ENCODE data around the gene C5orf34. TPM values are rescaled to one million over a fixed set of nuclear protein-coding genes. Genes with fewer than 3 reads are reported as not detected.
"Not testable (repeated sequence)": the region's sequence is repeated elsewhere in the genome, so short reads cannot be mapped to it uniquely, and the experiment has no call there.

Gene C5orf34, protein sequence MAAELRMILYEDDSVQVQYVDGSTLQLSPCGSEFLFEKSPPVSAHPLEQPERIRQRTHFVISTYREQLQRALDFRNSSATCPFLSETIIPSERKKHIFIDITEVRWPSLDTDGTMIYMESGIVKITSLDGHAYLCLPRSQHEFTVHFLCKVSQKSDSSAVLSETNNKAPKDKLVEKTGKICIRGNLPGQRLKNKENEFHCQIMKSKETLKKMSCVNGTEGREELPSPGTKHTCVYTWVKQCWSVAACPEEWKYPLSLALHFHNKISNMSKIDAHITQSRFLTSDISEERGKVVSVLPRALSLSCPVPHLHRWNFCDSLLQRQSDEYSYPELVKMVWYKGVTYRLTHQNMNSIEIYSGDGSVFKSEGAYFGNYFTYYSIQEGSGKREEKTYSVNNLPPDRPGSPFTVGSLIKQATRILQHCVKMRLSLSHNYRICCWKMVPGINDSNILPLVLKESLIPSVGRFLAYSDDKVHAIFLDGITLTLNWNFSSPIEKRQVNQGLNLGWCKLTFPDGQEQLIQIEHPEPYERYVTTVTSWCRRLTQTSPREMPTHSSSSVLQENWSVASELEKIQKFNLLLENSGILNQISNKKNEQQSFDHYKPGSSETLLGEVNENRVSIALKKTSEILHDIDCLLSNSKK
- 10 to 100 TPM; 14.7 to 16.3 TPM for total RNA-seq

DNA sequence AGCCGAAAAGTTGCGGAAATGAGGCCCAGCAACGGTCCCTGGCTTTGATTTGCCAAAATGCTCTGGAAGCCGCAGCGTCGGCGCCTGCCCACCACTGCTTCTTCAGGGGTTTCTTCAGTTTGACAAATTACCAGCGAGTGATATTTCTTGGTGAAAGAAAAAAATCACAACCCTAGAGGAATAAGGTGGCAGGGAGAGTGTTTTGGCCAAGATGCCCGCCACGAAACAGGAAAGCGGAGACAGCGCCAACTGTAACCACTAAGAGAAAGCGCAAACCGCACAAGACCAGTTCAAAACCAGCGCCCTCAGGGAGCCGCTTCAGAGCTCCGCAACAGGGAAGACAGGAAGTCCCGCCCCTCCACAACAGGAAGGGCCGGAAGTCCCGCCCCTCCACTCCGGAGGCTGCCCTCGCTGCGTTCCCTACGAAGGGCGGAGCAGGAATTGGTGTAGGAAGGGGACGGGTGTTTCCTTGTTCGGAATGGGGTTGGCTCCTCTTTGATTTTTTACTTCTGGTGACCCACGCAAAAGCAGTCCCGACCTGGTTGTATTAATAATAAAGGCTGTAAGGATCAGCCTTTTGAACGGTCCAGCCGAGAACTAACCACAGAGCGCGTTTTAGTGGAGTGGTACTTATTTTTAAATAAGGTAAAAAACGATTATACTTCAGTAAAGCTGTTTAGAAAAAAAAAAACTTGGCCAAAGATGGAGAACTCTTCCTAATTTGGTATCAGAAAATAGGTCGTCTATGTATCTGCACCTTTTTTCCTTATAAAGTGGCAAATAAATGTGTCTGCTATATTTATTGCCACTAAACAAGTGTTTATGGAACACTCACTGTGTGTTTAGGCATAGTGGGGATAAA lies at the start of gene C5orf34:
Gene C5orf34 (minus strand): TSS at position 333 of the 862 bp plus-strand sequence. CDS start 5,809 bp downstream, outside the sequence.
- peak within 1 kb of the TSS; percentile 99 for H3K27ac Mint-ChIP-seq
- no peaks in the 10 kb centered on the region for H3K9me3 Mint-ChIP-seq
- intact Hi-C loops (cut with micrococcal nuclease) = loop anchor here (1.0 to 10.0 kb wide), 10 partner anchors 18 to 1590 kb away; partner anchors contain the start of genes FBXO4, HMGCS1 and NNT
- CTCF ChIA-PET = interaction anchor here (0.7 to 1.3 kb wide), 3 partner anchors 15 to 119 kb away, joined by 4 to 5 read pairs (median 4); partner anchors contain the start of gene TMEM267
- H3K27me3 Mint-ChIP-seq (ENCODE audit: low read depth) = no peaks in the 10 kb centered on the region
- DNase-seq = peak; percentile 98
- peaks cover 25% of the 10 kb centered on the region for H3K4me1 Mint-ChIP-seq (ENCODE audit: low read depth)
- peaks cover 18% of the 10 kb centered on the region for H3K36me3 Mint-ChIP-seq (ENCODE audit: low read depth)
- peak within 1 kb of the TSS; percentile 94 for H3K4me3 Mint-ChIP-seq

DNA sequence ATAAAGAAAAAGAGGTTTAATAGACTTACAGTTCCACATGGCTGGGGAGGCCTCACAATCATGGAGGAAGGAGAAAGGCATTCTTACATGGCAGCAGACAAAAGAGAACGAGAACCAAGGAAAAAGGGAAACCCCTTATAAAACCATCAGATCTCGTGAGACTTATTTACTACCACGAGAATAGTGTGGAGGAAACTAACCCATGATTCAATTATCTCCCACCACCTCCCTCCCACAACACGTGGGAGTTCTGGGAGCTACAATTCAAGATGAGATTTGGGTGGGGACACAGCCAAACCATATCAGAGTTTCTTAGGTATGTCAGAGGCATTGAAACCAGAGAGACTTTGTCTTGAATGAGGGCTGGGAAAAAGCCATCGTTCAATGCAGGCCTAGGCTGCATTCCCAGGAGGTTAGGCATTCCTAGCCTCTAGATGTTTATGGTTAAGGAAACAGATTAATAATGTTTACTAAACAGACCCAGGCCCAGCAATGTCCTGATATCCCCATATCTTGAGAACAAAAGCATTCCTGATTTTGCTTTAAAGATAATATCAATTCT lies 49.4 kb upstream of the C5orf34 start:
- DNase-seq = no peak
- Mint-ChIP-seq H3K4me3 (no peak overlapping the region), H3K9me3 (no peaks in the 10 kb centered on the region), H3K27me3 (ENCODE audit: low read depth) (peaks cover 6% of the 10 kb centered on the region), H3K4me1 (ENCODE audit: low read depth) (no peaks in the 10 kb centered on the region), H3K36me3 (ENCODE audit: low read depth) (no peaks in the 10 kb centered on the region), H3K27ac (no peak overlapping the region)
- CTCF ChIA-PET = interaction anchor here (1.0 kb wide), 1 partner anchor 45 kb away, joined by 3 read pairs; no protein-coding TSS in a partner anchor
- intact Hi-C loops (cut with micrococcal nuclease) = no loop called here

DNA sequence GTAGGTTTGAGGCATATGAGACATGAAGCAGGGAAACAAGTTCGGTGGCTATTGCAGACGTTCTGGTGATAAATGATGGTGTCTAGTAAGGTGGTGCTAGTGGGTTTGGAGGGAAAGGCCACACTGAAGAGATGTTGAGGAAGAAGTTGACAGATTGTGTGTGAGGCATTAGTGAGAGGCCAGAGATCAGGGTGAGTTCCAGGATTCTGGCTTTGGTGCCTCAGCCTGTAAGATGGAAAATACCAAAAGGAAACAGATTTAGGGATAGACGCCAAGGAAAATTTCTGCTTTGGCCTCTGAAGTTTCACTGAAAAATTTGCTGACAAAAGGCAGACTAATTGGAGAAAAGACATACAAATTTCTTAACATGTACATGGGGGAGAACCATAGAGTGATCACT lies 48.4 kb upstream of the C5orf34 start:
- CTCF ChIA-PET = interaction anchor here (1.0 kb wide), 1 partner anchor 46 kb away, joined by 3 read pairs; no protein-coding TSS in a partner anchor
- Mint-ChIP-seq H3K4me3 (no peak overlapping the region), H3K36me3 (ENCODE audit: low read depth) (no peaks in the 10 kb centered on the region), H3K4me1 (ENCODE audit: low read depth) (peaks cover 7% of the 10 kb centered on the region), H3K9me3 (no peaks in the 10 kb centered on the region), H3K27me3 (ENCODE audit: low read depth) (peaks cover 6% of the 10 kb centered on the region), H3K27ac (no peak overlapping the region)
- DNase-seq = no peak
- intact Hi-C loops (cut with micrococcal nuclease) = no loop called here

DNA sequence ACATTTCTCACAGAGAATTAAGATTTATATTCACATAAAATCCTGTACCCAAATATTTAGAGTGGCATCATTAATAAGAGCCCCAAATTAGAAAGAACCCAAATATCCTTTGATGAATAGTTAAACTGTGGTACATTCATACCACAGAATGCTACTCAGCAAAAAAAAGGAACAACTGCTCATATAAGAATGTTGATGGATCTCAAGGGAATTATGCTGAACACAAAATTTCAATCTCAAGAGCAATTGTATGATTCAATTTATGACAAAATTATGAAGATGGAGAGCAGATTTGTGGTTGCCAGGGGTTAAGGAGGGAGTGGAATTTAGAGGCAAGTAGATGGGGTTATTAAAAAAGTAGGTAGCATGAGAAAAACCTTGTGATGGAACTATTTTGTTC lies 46.4 kb upstream of the C5orf34 start:
- H3K27me3 Mint-ChIP-seq (ENCODE audit: low read depth) = peaks cover 6% of the 10 kb centered on the region
- H3K9me3 Mint-ChIP-seq = no peaks in the 10 kb centered on the region
- DNase-seq = no peak
- CTCF ChIA-PET = interaction anchor here (0.6 kb wide), 1 partner anchor 222 kb away, joined by 5 read pairs; no protein-coding TSS in a partner anchor
- no peaks in the 10 kb centered on the region for H3K36me3 Mint-ChIP-seq (ENCODE audit: low read depth)
- peaks cover 11% of the 10 kb centered on the region for H3K4me1 Mint-ChIP-seq (ENCODE audit: low read depth)
- no peak overlapping the region for H3K27ac Mint-ChIP-seq
- no peak overlapping the region for H3K4me3 Mint-ChIP-seq
- intact Hi-C loops (cut with micrococcal nuclease) = no loop called here

DNA sequence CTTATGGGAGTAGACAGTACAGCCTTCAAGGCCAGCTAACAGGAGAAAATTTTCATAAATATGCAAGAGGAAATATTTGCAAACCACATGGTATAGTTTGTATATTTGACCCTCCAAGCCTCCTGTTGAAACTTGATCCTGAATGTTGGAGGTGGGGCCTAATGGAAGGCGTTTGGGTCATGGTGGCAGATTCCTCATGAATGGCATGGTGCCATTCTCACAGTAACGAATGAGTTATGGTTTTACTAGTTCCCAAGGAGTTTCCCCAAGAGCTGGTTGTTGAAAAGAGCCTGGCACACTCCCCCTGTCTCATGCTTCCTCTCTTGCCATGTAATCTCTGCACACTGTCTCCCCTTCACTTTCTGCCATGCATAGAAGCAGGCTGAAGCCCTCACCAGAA lies 45.2 kb upstream of the C5orf34 start:
- intact Hi-C loops (cut with micrococcal nuclease) = no loop called here
- no peak overlapping the region for H3K4me3 Mint-ChIP-seq
- no peak overlapping the region for H3K27ac Mint-ChIP-seq

DNA sequence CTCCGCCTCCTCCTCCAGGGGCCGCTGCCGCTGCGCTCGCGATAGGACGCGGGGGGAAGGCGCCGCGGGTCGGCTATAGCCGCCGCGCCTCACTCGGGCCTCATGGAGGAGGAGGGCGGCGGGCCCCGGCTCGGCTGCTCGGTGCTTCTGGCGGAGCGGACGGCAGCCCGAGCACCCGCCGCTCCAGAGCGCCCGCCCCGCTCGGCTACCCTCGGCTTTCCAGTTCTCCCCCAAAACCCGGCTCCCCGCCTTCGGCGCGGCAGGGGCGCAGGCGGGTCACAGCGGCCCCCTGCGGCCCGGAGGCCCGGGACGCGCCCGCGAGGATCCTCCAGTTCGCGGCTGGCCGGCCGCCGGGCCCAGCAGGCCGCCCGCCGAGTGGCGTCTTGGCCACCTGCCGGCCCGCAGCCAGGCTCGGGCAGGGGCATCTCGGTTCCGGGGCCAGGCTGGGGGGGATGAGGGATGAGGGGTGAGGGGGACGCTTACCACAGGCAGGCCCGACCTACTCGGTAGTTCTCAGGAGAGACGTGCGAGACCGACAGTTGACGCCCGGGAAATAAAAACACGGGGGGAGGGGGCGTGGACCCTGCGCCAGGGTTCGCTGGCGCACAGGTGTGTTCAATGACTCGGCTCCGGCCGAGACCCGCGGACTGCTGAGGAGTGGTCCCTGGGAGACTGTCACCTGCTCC lies 42.1 kb upstream of the C5orf34 start, which contains the start of gene PAIP1:
Gene PAIP1 (minus strand): TSS at position 221 of the 686 bp plus-strand sequence. CDS start 231 bp downstream, outside the sequence.
- intact Hi-C loops (cut with micrococcal nuclease) = loop anchor here (1.0 to 10.0 kb wide), 14 partner anchors 42 to 1251 kb away; partner anchors contain the start of genes C5orf34, HMGCS1, MRPS30 and NIM1K
- H3K4me1 Mint-ChIP-seq (ENCODE audit: low read depth) = peaks cover 17% of the 10 kb centered on the region
- CTCF ChIA-PET = interaction anchor here (1.9 kb wide), 1 partner anchor 73 kb away, joined by 12 read pairs; the partner anchor contains the start of gene TMEM267
- peaks cover 3% of the 10 kb centered on the region for H3K27me3 Mint-ChIP-seq (ENCODE audit: low read depth)
- peaks cover 4% of the 10 kb centered on the region for H3K36me3 Mint-ChIP-seq (ENCODE audit: low read depth)
- H3K4me3 Mint-ChIP-seq = peak within 1 kb of the TSS; percentile 84
- peak; percentile 82 for DNase-seq
- no peaks in the 10 kb centered on the region for H3K9me3 Mint-ChIP-seq
- peak within 1 kb of the TSS; percentile 95 for H3K27ac Mint-ChIP-seq

More for the DNA sequence above, 45.2 kb upstream of the C5orf34 start:
- Mint-ChIP-seq H3K27me3 (ENCODE audit: low read depth) (peaks cover 6% of the 10 kb centered on the region), H3K4me1 (ENCODE audit: low read depth) (peaks cover 15% of the 10 kb centered on the region), H3K9me3 (no peaks in the 10 kb centered on the region), H3K36me3 (ENCODE audit: low read depth) (peaks cover 3% of the 10 kb centered on the region)
- no peak for DNase-seq
- CTCF ChIA-PET = interaction anchor here (0.7 to 2.0 kb wide), 3 partner anchors 24 to 71 kb away, joined by 3 to 6 read pairs (median 5); no protein-coding TSS in a partner anchor

DNA sequence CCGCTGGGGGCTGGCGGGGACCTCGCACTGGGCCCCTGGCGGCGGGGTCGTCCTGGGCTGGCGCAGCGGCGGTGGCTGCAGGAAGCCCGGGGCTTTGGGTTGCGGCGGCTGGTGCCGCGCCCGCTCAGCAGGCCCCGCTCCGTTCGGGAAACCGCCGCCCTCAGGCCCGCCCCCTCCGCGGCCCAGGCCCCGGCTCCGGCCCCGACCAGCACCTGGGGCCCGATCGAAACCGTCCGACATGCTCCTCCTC lies 41.6 kb upstream of the C5orf34 start:
- peak overlapping the region; percentile 84 for H3K4me3 Mint-ChIP-seq
- peaks cover 17% of the 10 kb centered on the region for H3K4me1 Mint-ChIP-seq (ENCODE audit: low read depth)
- DNase-seq; H3K36me3 Mint-ChIP-seq (ENCODE audit: low read depth); H3K27ac Mint-ChIP-seq; H3K9me3 Mint-ChIP-seq; H3K27me3 Mint-ChIP-seq (ENCODE audit: low read depth): not testable (repeated sequence)
- intact Hi-C loops (cut with micrococcal nuclease) = loop anchor here (1.0 to 10.0 kb wide), 11 partner anchors 41 to 1218 kb away; partner anchors contain the start of genes C5orf34, NIM1K, NNT and TMEM267
- CTCF ChIA-PET = interaction anchor here (1.5 to 1.9 kb wide), 2 partner anchors 46 to 72 kb away, joined by 3 to 12 read pairs; partner anchors contain the start of genes NNT and TMEM267

DNA sequence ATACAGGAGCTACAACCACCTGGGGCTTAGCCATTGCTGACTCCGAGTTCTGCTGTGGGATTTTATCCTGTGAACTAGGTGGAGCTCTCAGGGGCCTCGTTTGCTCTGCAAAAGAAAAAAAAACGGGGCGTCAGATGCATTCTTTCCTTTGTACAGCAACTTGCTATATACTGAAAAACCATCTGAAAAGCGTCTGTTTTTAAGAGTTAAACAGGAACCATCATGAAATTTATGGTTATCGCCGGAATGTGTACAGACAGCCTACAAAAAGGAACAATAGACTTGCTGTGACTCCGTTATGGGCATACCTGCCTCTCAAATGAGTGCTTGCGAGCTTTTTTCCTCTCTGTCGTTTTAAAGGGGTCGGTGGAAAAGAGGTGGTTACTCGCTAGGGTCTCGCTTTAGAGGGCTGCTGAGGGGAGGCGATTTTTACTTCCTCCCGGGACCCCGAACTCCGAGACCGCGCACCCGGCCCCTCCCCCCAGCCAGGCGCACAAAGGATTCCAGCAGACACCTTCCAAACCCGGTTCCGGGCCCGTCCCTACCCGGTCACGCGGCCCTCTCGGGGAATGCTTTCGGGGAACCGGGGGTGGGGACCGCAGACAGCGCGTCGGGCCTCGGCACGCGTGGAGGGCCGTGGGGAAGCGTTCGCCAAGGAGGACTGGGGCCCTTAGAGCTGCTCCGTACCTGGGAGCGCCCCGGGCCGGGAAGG lies 41.1 kb upstream of the C5orf34 start:
- peaks cover 6% of the 10 kb centered on the region for H3K36me3 Mint-ChIP-seq (ENCODE audit: low read depth)
- H3K4me3 Mint-ChIP-seq = peak overlapping the region; percentile 84
- no peaks in the 10 kb centered on the region for H3K9me3 Mint-ChIP-seq
- peaks cover 3% of the 10 kb centered on the region for H3K27me3 Mint-ChIP-seq (ENCODE audit: low read depth)
- peak overlapping the region; percentile 90 for H3K27ac Mint-ChIP-seq
- intact Hi-C loops (cut with micrococcal nuclease) = loop anchor here (1.0 to 10.0 kb wide), 12 partner anchors 41 to 1219 kb away; partner anchors contain the start of genes C5orf34, NIM1K, NNT and TMEM267
- CTCF ChIA-PET = interaction anchor here (0.7 to 1.9 kb wide), 6 partner anchors 44 to 72 kb away, joined by 3 to 12 read pairs (median 3); partner anchors contain the start of genes NNT and TMEM267
- peak; percentile 65 for DNase-seq
- peaks cover 18% of the 10 kb centered on the region for H3K4me1 Mint-ChIP-seq (ENCODE audit: low read depth)

DNA sequence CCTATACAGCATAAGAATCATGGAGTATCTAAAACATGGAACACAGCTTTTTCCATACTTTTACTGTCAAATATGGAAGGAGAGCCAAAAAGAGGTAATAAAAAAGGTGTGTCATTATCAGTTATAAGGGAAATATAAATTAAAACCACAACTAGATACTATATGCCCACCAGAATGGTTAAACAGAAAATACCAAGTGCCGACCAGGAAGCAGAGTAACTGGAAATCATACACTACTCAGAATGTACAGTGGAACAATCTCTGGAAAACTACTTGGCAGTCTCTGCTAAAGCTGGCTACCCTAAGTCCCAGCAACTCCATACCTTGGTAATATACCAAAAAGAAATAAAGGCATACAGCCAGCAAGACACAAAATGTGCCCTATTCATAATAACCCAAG lies 39.5 kb upstream of the C5orf34 start:
- Mint-ChIP-seq H3K36me3 (ENCODE audit: low read depth) (peaks cover 8% of the 10 kb centered on the region), H3K9me3 (no peaks in the 10 kb centered on the region), H3K27me3 (ENCODE audit: low read depth) (no peaks in the 10 kb centered on the region), H3K4me1 (ENCODE audit: low read depth) (peaks cover 23% of the 10 kb centered on the region), H3K27ac (no peak overlapping the region), H3K4me3 (no peak overlapping the region)
- DNase-seq = no peak
- CTCF ChIA-PET = interaction anchor here (1.0 to 2.0 kb wide), 4 partner anchors 14 to 56 kb away, joined by 3 to 5 read pairs (median 4); partner anchors contain the start of gene NNT
- intact Hi-C loops (cut with micrococcal nuclease) = loop anchor here (10.0 kb wide), 2 partner anchors 600 to 1220 kb away; no protein-coding TSS in a partner anchor

DNA sequence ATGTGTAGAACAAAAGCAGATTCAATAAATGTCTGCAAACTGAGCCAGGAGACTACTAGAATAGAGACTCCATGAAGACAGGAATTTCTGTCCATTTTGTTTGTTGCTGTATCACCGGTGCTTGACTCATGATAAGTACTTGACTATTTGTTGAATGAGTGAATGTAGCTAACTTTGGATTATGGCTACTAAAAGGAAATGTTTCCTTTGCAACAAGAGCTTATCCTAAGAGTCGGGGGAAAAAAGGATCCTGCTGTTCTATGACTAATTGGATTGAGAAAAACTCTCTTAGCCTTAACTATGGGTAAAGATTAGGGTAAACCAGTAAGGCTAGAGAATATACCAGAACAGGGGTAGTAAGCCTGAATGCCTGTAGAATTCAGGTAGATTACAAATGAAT lies 38.4 kb upstream of the C5orf34 start:
- no peaks in the 10 kb centered on the region for H3K9me3 Mint-ChIP-seq

More for the DNA sequence above, 38.4 kb upstream of the C5orf34 start:
- Mint-ChIP-seq H3K4me1 (ENCODE audit: low read depth) (peaks cover 22% of the 10 kb centered on the region), H3K4me3 (no peak overlapping the region), H3K27me3 (ENCODE audit: low read depth) (no peaks in the 10 kb centered on the region), H3K36me3 (ENCODE audit: low read depth) (peaks cover 13% of the 10 kb centered on the region), H3K27ac (no peak overlapping the region)
- intact Hi-C loops (cut with micrococcal nuclease) = loop anchor here (10.0 kb wide), 2 partner anchors 599 to 1221 kb away; no protein-coding TSS in a partner anchor
- CTCF ChIA-PET = interaction anchor here (1.0 to 2.0 kb wide), 2 partner anchors 13 to 164 kb away, joined by 3 to 4 read pairs; no protein-coding TSS in a partner anchor
- DNase-seq = no peak
